ENCODE results near the gene KDM5D.

KDM5D gene

GRCh38 chrY:19744381-19745378 lies at the start of gene KDM5D:
Gene KDM5D (minus strand): TSS chrY:19744726. CDS start chrY:19744534, 192 bp downstream.
- no peak for DNase-seq

- no peak for DNase-seq
Observed at GRCh38 chrY:19768375-19768774, 23.8 kb upstream of the KDM5D start.

- no peak for DNase-seq
Observed at GRCh38 chrY:19743331-19743730, 1.2 kb downstream of the KDM5D start.

- DNase-seq: no peak
Observed at GRCh38 chrY:19742153-19742552, 2.4 kb downstream of the KDM5D start.

GRCh38 chrY:19734425-19734824 lies 10.1 kb downstream of the KDM5D start:
- DNase-seq: no peak

GRCh38 chrY:19717950-19718349 lies 26.6 kb downstream of the KDM5D start:
- DNase-seq: no peak

GRCh38 chrY:19717146-19717545 lies 27.4 kb downstream of the KDM5D start:
- no peak for DNase-seq

- no peak for DNase-seq
Observed at GRCh38 chrY:19715226-19715625, 29.3 kb downstream of the KDM5D start.

GRCh38 chrY:19713430-19713829 lies 31.1 kb downstream of the KDM5D start:
- DNase-seq: no peak

GRCh38 chrY:19706273-19706672 lies 38.3 kb downstream of the KDM5D start:
- DNase-seq: no peak

- no peak for DNase-seq
Observed at GRCh38 chrY:19698495-19698894, 46.0 kb downstream of the KDM5D start.

GRCh38 chrY:19680821-19681220 lies 63.7 kb downstream of the KDM5D start:
- no peak for DNase-seq
